GM19467 (cell line): ENCODE measurements around the gene NXPE1.

Experiments
- ATAC-seq: cut with Tn5 transposase; IDR thresholded peaks from one replicate; pipeline ENCODE4 v1.9.1; 2021; ENCODE audit warnings: mild to moderate bottlenecking, moderate library complexity; ENCODE audit not compliant: unreplicated experiment

The NXPE1 gene

DNA sequence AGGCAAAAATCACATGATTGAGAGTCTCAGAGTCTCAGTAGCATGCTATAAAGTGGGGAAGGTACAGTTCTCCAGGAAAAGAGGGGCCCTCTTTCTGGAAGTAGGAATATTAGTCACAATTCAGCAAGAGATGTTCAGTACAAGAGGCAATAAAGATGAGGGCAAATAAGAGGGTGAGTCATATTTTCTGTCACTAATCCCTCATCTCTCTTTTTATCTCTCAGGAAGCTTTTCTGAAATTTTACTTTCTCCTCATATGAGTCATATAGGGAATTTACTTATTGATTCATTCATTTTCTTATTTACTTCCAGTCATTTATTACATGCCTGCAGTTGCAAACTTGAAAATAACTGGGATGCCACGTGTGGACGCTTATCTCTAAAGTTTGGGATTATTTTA lies 3.4 kb upstream of the NXPE1 start:
- ATAC-seq: no peak

- no peak for ATAC-seq
Measured at GRCh38 chr11:114562166-114562916, 2.7 kb upstream of the NXPE1 start.

DNA sequence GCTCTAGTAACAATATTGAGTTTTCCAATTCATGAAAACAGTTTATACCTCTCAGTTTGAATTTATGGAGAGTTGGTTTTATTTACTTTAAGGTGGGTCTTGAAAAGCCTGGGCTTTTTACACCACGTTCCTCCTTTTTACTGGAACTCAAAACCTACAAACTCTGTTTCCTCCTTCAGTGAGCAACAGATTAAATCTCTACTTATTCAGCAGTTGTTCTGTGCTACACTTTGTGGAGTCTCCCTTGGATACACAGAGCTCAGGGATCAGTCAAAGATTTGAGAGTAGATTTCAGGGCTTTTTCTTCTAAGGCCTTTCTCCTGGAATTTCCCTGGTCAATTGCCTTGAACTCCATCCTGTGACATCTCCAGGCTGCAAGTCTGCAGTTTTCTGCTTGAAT lies 3.5 kb downstream of the NXPE1 start:
- ATAC-seq: no peak

- ATAC-seq: no peak
Measured at GRCh38 chr11:114553642-114554041, 6.0 kb downstream of the NXPE1 start.

DNA sequence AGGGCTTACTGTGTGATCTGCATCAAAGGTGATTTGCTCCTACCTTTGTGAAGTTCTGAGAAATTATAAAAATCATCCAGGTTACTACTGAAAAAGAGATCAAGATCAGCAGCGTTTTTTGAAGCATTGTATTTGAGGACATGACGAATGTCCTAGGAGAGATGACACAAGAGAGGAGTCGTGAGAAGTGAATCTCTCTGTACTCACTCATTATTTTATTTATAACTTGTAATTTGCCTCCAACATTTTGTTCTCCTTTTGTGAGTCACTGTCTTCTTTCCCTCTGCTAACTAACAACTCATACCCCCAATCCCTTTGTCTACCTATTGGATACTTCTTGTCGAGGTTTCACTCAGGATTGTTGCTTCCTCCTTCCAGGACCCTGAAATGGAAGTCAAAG lies 8.6 kb downstream of the NXPE1 start:
- ATAC-seq: no peak

DNA sequence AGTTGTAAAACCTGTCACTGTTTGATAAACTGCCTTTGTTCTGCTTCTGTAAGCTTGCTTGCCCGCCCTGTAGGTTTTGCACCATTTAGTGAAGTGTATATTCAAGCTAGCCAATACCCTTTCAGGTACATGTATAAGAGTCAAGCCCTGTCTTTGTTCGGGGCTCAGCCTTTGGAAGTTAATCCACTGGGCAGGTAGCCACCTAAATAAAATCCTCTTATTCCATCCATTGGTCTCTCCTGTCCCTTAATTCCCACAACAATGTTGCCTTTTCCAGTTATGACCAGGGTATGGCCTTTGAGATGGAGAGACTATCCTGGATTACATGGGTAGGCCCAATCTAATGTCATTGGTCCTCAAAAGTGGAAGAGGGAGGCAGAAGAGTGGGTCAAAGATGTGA lies 34.0 kb downstream of the NXPE1 start:
- no peak for ATAC-seq

DNA sequence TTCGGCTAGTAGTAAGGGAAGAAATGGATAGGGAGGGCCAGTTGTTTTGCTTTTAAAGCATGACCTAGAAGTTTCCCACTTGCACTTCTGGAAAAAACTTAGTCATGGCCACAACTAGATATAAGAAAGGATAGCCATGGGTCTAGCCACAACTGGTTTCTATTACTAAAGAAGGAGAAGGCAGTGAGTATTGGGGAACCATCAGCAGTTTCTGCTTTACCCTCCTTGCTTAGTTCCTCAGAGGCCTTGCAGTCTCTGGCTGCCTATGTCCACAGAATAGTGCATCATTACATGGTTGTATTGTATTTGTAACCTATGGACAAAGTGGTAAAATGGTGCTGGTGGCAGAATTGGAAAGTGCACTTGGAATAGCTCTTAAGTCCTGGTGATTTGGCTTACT lies 35.6 kb downstream of the NXPE1 start:
- ATAC-seq: no peak

DNA sequence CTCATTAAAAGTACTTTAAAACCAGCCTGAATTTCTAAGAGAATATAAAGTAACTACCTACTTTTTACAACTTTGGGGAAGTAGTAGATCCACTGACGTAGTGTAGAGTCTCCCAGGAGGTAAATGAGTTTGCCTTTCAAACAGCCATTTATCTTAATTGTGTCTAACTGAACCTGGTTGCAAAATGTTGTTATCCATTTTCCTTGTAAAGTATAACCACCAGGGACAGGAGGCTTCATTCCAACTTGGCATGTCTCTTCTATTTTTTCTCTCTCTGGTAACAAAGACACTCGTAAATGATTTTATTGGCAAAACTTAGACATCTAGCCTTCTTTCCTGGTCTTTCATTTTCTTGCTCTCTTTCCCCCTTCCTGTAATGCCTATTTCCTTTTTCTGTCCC lies 36.9 kb downstream of the NXPE1 start:
- ATAC-seq: no peak

DNA sequence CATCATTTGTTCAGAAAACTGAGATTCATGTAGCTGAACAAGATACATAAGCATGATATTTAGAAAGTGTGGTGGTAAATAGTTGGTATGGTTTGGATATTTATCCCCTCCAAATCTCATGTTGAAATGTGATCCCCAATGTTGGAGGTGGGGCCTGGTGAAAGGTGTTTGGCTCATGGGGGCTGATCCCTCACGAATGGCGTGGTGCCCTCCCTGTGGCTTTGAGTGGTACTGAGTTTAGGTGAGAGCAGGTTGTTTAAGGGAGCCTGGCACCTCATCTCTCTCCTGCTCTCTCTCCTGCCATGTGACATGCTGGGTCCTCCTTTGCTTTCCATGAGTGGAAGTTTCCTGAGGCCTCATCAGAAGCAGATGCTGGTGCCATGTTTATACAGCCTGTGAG lies 48.1 kb downstream of the NXPE1 start:
- ATAC-seq: no peak

DNA sequence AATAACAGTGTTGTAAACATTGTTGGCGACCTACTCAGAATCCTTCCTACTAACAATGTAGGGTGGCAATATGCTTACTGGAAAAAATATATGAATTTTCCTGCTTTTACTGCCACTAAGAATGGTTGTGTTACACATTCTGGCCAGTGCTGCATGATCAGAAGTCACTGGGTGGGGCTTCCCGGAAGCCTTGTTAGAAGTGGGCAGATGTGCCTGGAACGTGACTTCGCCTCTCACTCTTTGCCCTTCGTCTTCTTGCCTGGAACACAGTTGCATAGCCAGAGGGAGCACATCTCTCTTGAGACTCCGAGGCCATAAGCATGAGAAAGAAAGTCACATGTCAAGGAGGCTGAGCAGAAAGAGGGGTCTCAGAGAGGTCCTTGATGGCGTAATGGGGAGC lies 48.6 kb downstream of the NXPE1 start:
- ATAC-seq: no peak

- no peak for ATAC-seq
Measured at GRCh38 chr11:114501901-114502300, 57.8 kb downstream of the NXPE1 start.

- no peak for ATAC-seq
Measured at GRCh38 chr11:114499756-114500155, 59.9 kb downstream of the NXPE1 start.

- ATAC-seq: no peak
Measured at GRCh38 chr11:114496915-114497314, 62.8 kb downstream of the NXPE1 start.

- ATAC-seq: no peak
Measured at GRCh38 chr11:114483929-114484328, 75.8 kb downstream of the NXPE1 start.

GRCh38 chr11:114482114-114482513 lies 77.6 kb downstream of the NXPE1 start:
- no peak for ATAC-seq

DNA sequence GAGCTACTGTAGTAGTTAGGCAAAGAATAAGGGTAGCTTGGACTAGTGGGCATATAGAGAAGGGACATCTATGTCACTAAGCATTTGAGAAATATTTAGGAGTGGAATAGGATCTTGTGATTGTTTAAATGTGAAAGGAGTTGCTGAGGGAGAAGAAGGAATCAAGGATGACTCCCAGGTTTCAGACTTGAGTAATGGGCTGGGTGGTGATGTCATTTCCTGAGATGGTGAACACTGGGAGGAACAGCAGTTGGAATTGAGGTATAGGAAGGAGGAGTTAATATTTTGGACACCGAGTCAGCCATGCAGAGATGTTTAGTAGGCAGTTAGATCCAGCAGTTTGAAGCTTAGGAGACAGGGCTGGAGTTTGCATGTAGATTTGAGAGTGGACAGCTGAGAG lies 80.3 kb downstream of the NXPE1 start:
- no peak for ATAC-seq

DNA sequence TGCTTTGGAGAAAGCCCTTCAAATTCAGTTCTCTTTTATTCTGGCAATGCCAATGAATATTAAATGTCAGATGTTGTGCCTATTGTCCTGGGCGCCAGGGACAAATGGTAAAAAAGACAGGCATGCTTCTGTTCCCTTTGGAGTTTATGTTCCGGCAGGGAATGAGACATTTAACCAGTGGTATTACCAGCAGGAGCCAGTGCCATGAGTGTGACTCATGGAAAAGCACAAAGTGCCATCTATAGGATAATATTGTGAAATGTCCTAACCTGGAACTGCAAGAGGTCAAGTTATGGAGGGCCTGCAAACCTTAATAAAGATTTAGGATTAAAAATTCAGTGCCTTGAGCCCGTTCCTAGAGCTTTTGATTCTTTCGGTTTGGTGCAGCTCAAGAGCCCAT lies 80.9 kb downstream of the NXPE1 start:
- no peak for ATAC-seq

DNA sequence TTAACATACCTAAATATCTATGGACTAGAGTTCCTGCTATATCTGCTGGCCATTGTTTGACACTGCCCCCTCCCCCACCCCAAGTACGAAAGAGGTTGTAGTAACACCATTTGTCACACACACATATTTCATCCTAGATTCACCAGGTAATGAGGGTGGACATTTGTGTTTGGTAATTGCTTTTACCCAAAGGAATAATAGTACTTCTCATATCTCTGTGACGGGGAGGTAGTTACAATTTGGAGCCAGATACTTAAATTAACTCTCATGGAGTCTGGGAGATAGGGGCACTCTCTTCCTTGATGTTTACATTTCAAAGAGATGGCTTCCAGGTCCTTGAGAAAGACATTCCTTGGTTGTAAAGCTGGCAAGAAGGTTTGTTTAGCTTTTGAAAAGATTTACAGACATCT lies 81.7 kb downstream of the NXPE1 start:
- ATAC-seq: no peak

DNA sequence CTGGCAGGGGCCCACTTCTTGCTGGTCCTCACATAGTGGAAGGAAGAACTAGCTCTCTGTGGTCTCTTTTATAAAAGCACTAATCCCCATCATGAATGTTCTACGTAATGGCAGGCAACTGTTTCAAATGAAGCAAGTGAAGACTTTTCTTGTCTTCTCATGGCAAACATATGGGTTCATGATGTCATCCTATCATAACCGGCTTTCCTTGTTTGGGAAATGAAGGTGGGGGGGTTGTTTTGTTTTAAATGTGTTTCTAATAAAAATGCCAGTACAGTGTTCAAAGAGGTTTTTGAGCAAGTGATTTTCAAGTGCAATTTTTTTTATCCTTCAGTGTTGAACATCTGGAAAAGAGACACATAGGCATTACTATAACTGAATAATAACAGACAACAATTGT lies 87.0 kb downstream of the NXPE1 start:
- ATAC-seq: no peak
